ENCODE results near the gene PRDM16. TPM values are rescaled to one million over a fixed set of nuclear protein-coding genes. Genes with fewer than 3 reads are reported as not detected.

Gene PRDM16
- total and polyA plus RNA-seq, 2 of the 4 experiments (the other 2 are of a cell fraction) = 0.02 TPM; not detected in 1

DNA sequence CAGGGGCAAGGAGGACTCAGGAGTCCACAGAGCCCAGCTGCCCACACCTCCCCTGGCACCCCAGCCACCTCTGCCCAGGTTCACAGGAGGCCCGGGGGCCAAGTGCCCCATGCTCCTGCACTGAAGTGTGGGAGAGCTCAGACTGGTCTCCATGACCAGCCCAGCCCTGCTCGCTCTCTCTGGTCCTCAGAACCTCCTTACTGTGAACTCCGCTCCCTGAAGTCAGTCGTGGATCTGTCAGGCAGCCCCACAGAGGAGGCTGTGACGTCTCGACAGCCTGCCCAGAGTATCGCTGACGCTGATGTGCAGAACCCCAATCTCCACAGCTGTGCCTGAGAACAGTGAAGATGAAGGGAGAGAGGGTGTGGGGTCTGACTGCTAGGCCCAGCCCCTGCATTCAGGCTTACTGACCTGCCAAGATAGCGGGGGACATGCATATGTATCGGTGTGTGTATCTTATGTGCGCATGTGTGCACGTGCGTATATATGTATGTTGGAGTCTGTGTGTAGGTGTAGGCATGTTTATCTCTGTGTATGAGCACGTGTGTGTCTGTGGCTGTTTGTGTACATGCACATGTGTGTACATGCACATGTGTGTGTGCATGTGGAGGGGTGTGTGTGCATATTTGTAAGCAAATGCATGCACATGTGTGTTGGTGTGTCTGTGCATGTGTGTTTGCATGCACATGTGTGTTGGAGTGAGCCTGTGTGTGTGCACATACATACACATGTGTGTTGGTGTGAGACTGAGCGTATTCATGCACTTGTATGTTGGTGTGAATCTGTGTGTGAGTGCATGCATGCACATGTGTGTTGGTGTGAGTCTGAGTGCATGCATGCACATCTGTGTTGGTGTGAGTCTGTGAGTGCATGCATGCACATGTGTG, 267.0 kb downstream of the PRDM16 start:
- TF ChIP-seq, protein P1, sequence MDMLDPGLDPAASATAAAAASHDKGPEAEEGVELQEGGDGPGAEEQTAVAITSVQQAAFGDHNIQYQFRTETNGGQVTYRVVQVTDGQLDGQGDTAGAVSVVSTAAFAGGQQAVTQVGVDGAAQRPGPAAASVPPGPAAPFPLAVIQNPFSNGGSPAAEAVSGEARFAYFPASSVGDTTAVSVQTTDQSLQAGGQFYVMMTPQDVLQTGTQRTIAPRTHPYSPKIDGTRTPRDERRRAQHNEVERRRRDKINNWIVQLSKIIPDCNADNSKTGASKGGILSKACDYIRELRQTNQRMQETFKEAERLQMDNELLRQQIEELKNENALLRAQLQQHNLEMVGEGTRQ (IDR thresholded peaks at IDR 0.05; ENCODE audit: low read depth, low read length) = no peak
- TF ChIP-seq POLR2A (IDR thresholded peaks at IDR 0.05; ENCODE audit: low read depth, low read length) (no peak), CHD1 (IDR thresholded peaks at IDR 0.05; ENCODE audit: low read depth, low read length) (no peak)
- in situ Hi-C loops (cut with MboI; ENCODE audit: low sequenced_read_pairs) (no loop called here), intact Hi-C loops (cut with micrococcal nuclease) (no loop called here), dilution Hi-C loops (cut with HindIII; ENCODE audit: low sequenced_read_pairs, unreplicated experiment) (no loop called here)
- H2AK5ac ChIP-seq (ENCODE audit: low read depth, low read length) = no peak overlapping the region
- H3K4me2 ChIP-seq (ENCODE audit: low read depth, low read length) = no peak overlapping the region
- H3K23ac ChIP-seq (ENCODE audit: low read depth, low read length) = no peak overlapping the region
- no peak overlapping the region for H3K4me3 ChIP-seq (ENCODE audit: insufficient read depth, low read depth, low read length)
- H4K91ac ChIP-seq (ENCODE audit: insufficient read depth, low read depth, low read length) = no peak overlapping the region
- H4K5ac ChIP-seq (ENCODE audit: low read depth, low read length) = no peak overlapping the region
- no peak overlapping the region for H2BK15ac ChIP-seq (ENCODE audit: low read depth, low read length)
- peaks cover 23% of the 10 kb centered on the region; the same call in 1 of the 2 replicates for H3K9me3 ChIP-seq (ENCODE audit: control insufficient read depth, insufficient read depth, low read length)
- H4K8ac ChIP-seq (ENCODE audit: low read depth in 2 of 2, low read length in 2 of 2) = no peak overlapping the region
- DNase-seq (no peak), ATAC-seq (ENCODE audit: low read depth) (no peak)
- no peaks in the 10 kb centered on the region for H3K27me3 ChIP-seq (ENCODE audit: control insufficient read depth, insufficient read depth, low read length)
- 68% methylated on average over 8 of the region's 15 CpGs; no CpG with 5 or more reads in 1 of the 2 experiments for WGBS, 2 experiments (ENCODE audit: extremely low coverage in 2 of 2, insufficient read length in 1 of 2)
- H3K9ac ChIP-seq (ENCODE audit: low read depth, low read length) = no peak overlapping the region
- H3K79me1 ChIP-seq (ENCODE audit: low read depth in 1 of 2, low read length in 2 of 2) = no peaks in the 10 kb centered on the region
- no peaks in the 10 kb centered on the region for H3K36me3 ChIP-seq (ENCODE audit: control insufficient read depth, insufficient read depth, low read length)
- no peak overlapping the region for H2BK120ac ChIP-seq (ENCODE audit: low read depth, low read length)
- no peak overlapping the region for H3K56ac ChIP-seq (ENCODE audit: extremely low read depth, insufficient read depth, low read length)
- H3K4me1 ChIP-seq (ENCODE audit: control insufficient read depth, insufficient read depth, low read length) = no peaks in the 10 kb centered on the region
- H3K4ac ChIP-seq (ENCODE audit: low read depth, low read length) = no peak overlapping the region
- ChIA-PET CTCF (no interaction called here), POLR2A (ENCODE audit: unreplicated experiment) (no interaction called here)
- no peak overlapping the region for H2AK9ac ChIP-seq (replicated peaks; ENCODE audit: low read depth, low read length, poor library complexity)
- H2BK5ac ChIP-seq (ENCODE audit: low read depth, low read length, poor library complexity, severe bottlenecking) = no peak overlapping the region
- H2AFZ ChIP-seq (replicated peaks; ENCODE audit: low read length, poor library complexity) = peak overlapping the region; percentile 7
- no peaks in the 10 kb centered on the region for H4K20me1 ChIP-seq (ENCODE audit: insufficient read depth, low read length)
- no peaks in the 10 kb centered on the region for H3K9me1 ChIP-seq (ENCODE audit: insufficient read depth, low read length)
- H3K14ac ChIP-seq (replicated peaks; ENCODE audit: low read depth, low read length) = no peak overlapping the region
- H3K27ac ChIP-seq (ENCODE audit: insufficient read depth, low read length) = no peak overlapping the region
- H3K18ac ChIP-seq (ENCODE audit: low read depth, low read length) = no peak overlapping the region
- no peak overlapping the region for H2BK20ac ChIP-seq (ENCODE audit: low read depth, low read length)
- BruUV-seq (replicated peaks) = no TSS peak
